ENCODE results near the gene DSCAM. TPM values are rescaled to one million over a fixed set of nuclear protein-coding genes. Genes with fewer than 3 reads are reported as not detected.

DSCAM gene
- total and polyA plus RNA-seq, 10 of the 15 experiments (the other 5 are each of a cell fraction or from before 2014, with no cell fraction given): not detected

DNA sequence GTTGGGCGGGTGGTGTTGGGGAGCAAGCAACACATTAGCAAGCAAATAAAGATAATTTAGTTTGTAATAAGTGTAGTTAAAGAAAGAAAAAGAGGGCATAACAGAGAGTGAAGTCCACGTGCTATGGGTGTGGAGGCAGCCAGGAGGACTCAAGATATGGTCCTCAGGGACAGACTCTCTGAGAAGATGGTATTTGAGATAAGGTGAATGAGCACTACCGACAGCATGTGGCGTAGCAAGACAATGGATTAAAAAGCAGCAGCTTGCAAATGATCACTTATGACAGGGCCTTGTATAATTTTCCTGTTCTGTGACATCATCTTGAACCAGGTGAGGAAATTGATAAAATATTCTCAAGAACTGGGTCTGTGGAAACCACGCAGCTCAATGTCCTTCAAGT lies 491.9 kb downstream of the DSCAM start (continued):
- TF ChIP-seq, protein P1, sequence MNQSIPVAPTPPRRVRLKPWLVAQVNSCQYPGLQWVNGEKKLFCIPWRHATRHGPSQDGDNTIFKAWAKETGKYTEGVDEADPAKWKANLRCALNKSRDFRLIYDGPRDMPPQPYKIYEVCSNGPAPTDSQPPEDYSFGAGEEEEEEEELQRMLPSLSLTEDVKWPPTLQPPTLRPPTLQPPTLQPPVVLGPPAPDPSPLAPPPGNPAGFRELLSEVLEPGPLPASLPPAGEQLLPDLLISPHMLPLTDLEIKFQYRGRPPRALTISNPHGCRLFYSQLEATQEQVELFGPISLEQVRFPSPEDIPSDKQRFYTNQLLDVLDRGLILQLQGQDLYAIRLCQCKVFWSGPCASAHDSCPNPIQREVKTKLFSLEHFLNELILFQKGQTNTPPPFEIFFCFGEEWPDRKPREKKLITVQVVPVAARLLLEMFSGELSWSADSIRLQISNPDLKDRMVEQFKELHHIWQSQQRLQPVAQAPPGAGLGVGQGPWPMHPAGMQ (IDR thresholded peaks at IDR 0.05; ENCODE audit: borderline replicate concordance): no peak
- TF ChIP-seq ESRRA (IDR thresholded peaks at IDR 0.05; ENCODE audit: low read length) (no peak), IRF4 (IDR thresholded peaks at IDR 0.05; ENCODE audit: low read depth, low read length) (no peak), SREBF2 (IDR thresholded peaks at IDR 0.05; ENCODE audit: low read length) (no peak), CEBPB (IDR thresholded peaks at IDR 0.05; ENCODE audit: borderline replicate concordance in 1 of 2, low read depth in 2 of 2, low read length in 2 of 2) (no peak), SPI1 (IDR thresholded peaks at IDR 0.05; ENCODE audit: borderline replicate concordance, insufficient read depth, low read depth, low read length) (no peak), BACH1 (IDR thresholded peaks at IDR 0.05; ENCODE audit: borderline replicate concordance) (no peak), CBX3 (IDR thresholded peaks at IDR 0.05; ENCODE audit: borderline replicate concordance, low read depth) (no peak)
- TF ChIP-seq, protein P2, sequence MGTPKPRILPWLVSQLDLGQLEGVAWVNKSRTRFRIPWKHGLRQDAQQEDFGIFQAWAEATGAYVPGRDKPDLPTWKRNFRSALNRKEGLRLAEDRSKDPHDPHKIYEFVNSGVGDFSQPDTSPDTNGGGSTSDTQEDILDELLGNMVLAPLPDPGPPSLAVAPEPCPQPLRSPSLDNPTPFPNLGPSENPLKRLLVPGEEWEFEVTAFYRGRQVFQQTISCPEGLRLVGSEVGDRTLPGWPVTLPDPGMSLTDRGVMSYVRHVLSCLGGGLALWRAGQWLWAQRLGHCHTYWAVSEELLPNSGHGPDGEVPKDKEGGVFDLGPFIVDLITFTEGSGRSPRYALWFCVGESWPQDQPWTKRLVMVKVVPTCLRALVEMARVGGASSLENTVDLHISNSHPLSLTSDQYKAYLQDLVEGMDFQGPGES (IDR thresholded peaks at IDR 0.05): no peak
- TF ChIP-seq, protein P3, sequence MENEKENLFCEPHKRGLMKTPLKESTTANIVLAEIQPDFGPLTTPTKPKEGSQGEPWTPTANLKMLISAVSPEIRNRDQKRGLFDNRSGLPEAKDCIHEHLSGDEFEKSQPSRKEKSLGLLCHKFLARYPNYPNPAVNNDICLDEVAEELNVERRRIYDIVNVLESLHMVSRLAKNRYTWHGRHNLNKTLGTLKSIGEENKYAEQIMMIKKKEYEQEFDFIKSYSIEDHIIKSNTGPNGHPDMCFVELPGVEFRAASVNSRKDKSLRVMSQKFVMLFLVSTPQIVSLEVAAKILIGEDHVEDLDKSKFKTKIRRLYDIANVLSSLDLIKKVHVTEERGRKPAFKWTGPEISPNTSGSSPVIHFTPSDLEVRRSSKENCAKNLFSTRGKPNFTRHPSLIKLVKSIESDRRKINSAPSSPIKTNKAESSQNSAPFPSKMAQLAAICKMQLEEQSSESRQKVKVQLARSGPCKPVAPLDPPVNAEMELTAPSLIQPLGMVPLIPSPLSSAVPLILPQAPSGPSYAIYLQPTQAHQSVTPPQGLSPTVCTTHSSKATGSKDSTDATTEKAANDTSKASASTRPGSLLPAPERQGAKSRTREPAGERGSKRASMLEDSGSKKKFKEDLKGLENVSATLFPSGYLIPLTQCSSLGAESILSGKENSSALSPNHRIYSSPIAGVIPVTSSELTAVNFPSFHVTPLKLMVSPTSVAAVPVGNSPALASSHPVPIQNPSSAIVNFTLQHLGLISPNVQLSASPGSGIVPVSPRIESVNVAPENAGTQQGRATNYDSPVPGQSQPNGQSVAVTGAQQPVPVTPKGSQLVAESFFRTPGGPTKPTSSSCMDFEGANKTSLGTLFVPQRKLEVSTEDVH (IDR thresholded peaks at IDR 0.05; ENCODE audit: low read depth, partially characterized antibody): no peak

Data from GM12878 (cell line).